ENCODE measurements around the gene KLF3. TPM values are rescaled to one million over a fixed set of nuclear protein-coding genes. Genes with fewer than 3 reads are reported as not detected.

The KLF3 gene
- total and polyA plus RNA-seq, 4 donors, result 14.7 to 53.6 (median 39.2) TPM

DNA sequence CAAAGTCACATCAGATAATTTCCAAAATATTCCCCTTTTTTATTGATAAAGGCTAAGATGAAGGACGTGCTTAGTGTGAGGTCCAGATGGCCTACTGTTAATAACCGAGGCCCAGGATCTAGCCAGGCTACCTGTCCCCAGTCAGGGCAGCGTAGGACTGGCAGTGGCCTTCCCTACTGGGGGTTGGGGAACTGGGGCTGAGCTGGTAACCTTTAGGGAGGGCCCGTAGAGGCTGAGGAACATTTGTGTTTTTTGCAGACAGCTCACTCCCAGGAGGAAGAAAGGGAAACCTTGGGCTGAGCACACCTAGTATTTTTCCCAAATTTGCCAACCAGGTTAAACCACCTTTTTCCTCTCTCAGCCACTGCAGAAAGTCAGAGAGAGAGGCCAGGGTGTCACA, 59.1 kb downstream of the KLF3 start:
- no peaks in the 10 kb centered on the region for H3K9me3 ChIP-seq (ENCODE audit: control insufficient read depth in 4 of 4, insufficient read depth in 3 of 4, low read length in 3 of 4)
- peaks cover 0 to 11% (median 4%) of the 10 kb centered on the region in 5 donors for H3K4me1 ChIP-seq (ENCODE audit: control insufficient read depth in 5 of 5, insufficient read depth in 5 of 5, low read length in 5 of 5)
- 95% methylated on average over 4 of the region's 4 CpGs for WGBS, 2 donors
- no peak overlapping the region for H3K9ac ChIP-seq (ENCODE audit: insufficient read depth in 1 of 2, low read length in 2 of 2)
- no peaks in the 10 kb centered on the region for H3K27me3 ChIP-seq (ENCODE audit: control insufficient read depth in 3 of 3, insufficient read depth in 3 of 3, low read length in 2 of 3)
- TF ChIP-seq, protein P1, sequence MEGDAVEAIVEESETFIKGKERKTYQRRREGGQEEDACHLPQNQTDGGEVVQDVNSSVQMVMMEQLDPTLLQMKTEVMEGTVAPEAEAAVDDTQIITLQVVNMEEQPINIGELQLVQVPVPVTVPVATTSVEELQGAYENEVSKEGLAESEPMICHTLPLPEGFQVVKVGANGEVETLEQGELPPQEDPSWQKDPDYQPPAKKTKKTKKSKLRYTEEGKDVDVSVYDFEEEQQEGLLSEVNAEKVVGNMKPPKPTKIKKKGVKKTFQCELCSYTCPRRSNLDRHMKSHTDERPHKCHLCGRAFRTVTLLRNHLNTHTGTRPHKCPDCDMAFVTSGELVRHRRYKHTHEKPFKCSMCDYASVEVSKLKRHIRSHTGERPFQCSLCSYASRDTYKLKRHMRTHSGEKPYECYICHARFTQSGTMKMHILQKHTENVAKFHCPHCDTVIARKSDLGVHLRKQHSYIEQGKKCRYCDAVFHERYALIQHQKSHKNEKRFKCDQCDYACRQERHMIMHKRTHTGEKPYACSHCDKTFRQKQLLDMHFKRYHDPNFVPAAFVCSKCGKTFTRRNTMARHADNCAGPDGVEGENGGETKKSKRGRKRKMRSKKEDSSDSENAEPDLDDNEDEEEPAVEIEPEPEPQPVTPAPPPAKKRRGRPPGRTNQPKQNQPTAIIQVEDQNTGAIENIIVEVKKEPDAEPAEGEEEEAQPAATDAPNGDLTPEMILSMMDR (IDR thresholded peaks at IDR 0.05; ENCODE audit: control extremely low read depth, extremely low read depth), result no peak
- H3K27ac ChIP-seq (ENCODE audit: low read depth in 1 of 2, low read length in 1 of 2), result no peak overlapping the region
- DNase-seq, result peak in 1 of 3 donors; percentile 14
- no peak overlapping the region for H3K4me3 ChIP-seq
- H3K36me3 ChIP-seq (ENCODE audit: control insufficient read depth in 4 of 4, insufficient read depth in 4 of 4, low read length in 4 of 4), result no peaks in the 10 kb centered on the region
- ATAC-seq (ENCODE audit: insufficient read depth, low FRiP score), result no peak

GRCh38 chr4:38723726-38724474, 59.9 kb downstream of the KLF3 start:
- H3K4me1 ChIP-seq (ENCODE audit: control insufficient read depth in 5 of 5, insufficient read depth in 5 of 5, low read length in 5 of 5), result peaks cover 0 to 11% (median 5%) of the 10 kb centered on the region in 5 donors
- H3K9ac ChIP-seq (ENCODE audit: insufficient read depth in 1 of 2, low read length in 2 of 2), result no peak overlapping the region
- ATAC-seq (ENCODE audit: insufficient read depth, low FRiP score), result no peak
- 68 to 76% methylated on average over 7 of the region's 7 CpGs for WGBS, 2 donors
- peak in 1 of 3 donors; percentile 48 for DNase-seq
- no peaks in the 10 kb centered on the region for H3K27me3 ChIP-seq (ENCODE audit: control insufficient read depth in 3 of 3, insufficient read depth in 3 of 3, low read length in 2 of 3)
- H3K27ac ChIP-seq (ENCODE audit: low read depth in 1 of 2, low read length in 1 of 2), result no peak overlapping the region
- no peak overlapping the region for H3K4me3 ChIP-seq
- no peaks in the 10 kb centered on the region for H3K9me3 ChIP-seq (ENCODE audit: control insufficient read depth in 4 of 4, insufficient read depth in 3 of 4, low read length in 3 of 4)
- H3K36me3 ChIP-seq (ENCODE audit: control insufficient read depth in 4 of 4, insufficient read depth in 4 of 4, low read length in 4 of 4), result no peaks in the 10 kb centered on the region
- TF ChIP-seq, protein P1 (IDR thresholded peaks at IDR 0.05; ENCODE audit: control extremely low read depth, extremely low read depth), result no peak

DNA sequence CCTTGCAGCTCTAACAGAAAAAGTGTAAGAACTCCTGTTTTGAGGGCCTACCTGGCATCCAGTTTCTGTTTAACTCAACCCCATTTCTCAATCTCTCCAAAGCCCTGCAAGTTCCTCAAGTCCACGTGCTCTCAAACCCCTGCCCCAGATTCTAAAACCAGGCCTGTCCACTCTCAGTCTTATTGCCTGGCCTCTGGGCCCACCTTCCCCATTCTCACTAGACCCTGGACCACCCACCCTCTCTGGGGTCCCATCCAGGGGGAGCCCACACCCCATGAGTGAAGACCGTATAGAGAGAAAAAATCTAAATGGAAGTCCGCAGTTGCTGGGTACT, 60.4 kb downstream of the KLF3 start:
- Histone ChIP-seq H3K9me3 (ENCODE audit: control insufficient read depth in 4 of 4, insufficient read depth in 3 of 4, low read length in 3 of 4) (no peaks in the 10 kb centered on the region), H3K36me3 (ENCODE audit: control insufficient read depth in 4 of 4, insufficient read depth in 4 of 4, low read length in 4 of 4) (no peaks in the 10 kb centered on the region), H3K4me1 (ENCODE audit: control insufficient read depth in 5 of 5, insufficient read depth in 5 of 5, low read length in 5 of 5) (peaks cover 0 to 11% (median 5%) of the 10 kb centered on the region in 5 donors), H3K27me3 (ENCODE audit: control insufficient read depth in 3 of 3, insufficient read depth in 3 of 3, low read length in 2 of 3) (no peaks in the 10 kb centered on the region), H3K4me3 (no peak overlapping the region), H3K27ac (ENCODE audit: low read depth in 1 of 2, low read length in 1 of 2) (no peak overlapping the region), H3K9ac (ENCODE audit: insufficient read depth in 1 of 2, low read length in 2 of 2) (no peak overlapping the region)
- ATAC-seq (ENCODE audit: insufficient read depth, low FRiP score) (no peak), DNase-seq (peak in 1 of 3 donors; percentile 13)
- TF ChIP-seq, protein P1 (IDR thresholded peaks at IDR 0.05; ENCODE audit: control extremely low read depth, extremely low read depth), result no peak
- 80 to 81% methylated on average over 3 of the region's 3 CpGs for WGBS, 2 donors

All from lung (tissue), 12 donors.